HG03066 (cell line): Measurements from ENCODE around the gene ENOX1.

Source experiments
- ATAC-seq: cut with Tn5 transposase; IDR thresholded peaks from one replicate; pipeline ENCODE4 v1.9.1; 2021; ENCODE audit warnings: low read depth; ENCODE audit not compliant: unreplicated experiment

Gene ENOX1

DNA sequence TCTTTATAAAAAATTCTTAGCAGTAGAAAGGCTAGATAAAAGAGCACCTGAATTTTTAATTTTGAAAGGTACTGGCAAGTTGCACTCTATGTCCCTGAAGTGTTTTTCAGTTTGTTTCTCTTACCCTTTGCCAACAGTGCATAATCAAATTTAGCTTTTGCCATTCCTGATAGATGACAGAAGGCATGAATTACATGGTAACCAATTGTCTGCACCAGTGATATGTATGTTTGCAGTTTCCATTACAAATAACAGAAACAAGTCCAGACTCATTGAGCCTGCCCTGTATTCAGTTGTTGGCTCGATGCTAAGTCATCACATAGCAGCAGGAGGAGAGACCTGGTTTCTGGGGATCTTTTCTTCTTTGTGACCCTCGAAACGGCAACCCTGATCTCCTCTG is 453.6 kb downstream of the ENOX1 start:
- ATAC-seq, result no peak

DNA sequence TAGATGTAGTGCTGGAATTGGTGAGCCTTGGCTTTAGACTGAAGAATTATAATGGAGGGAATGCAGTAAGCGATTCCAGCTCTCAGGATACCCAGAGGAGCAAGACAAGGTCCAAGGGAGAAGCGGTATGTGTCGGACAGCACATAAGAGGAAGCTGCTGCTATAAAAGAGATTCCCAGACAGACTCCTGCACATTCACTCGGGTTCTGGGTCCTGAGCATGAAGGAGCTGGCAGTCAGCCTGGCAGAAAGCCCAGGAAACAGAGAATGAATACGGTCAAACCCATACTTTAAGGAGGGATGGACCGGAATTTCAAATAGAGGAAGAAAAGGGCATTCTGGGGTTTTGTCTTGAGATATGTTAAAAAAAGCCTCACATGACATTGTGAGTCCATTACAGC is 455.1 kb downstream of the ENOX1 start:
- no peak for ATAC-seq

DNA sequence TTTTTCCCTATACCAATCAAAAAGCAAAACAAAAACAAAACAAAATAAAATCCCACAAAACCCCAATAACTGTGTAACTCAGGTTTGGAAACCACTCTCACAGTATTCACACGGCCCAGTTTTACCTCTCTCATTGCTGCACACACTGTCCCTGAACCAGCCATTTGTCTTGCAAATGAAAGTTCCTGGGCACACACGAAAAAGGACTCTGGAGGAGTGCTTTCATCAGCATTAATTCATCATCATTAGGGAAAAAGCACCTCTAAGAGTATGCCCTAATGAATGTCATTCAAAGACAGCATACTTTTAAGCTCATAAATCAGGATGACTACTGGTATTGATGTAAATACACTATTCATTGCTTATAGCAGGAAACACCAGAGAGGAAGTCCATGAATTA is 457.1 kb downstream of the ENOX1 start:
- ATAC-seq, result no peak

- ATAC-seq, result no peak
Measured at GRCh38 chr13:43328907-43329306, 457.9 kb downstream of the ENOX1 start.

DNA sequence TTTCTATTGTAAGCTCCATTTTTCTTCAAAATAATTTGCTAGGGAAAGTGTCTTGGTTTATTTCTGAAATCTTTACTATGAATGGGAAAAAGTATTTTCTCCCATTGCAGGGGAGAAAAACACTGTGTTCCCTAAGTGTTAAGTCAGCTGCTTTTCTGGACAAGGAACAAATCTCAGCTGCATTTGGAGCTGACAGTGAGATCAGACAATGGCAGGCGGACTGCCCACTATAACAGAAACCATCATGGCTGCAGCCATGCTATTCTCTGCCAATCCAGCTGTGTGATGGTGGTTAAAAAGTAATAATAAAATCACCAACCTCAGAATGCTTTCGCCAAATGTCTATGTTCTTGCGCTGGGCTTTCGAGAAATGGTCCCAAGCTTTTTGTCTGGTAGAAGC is 460.7 kb downstream of the ENOX1 start:
- ATAC-seq, result no peak

DNA sequence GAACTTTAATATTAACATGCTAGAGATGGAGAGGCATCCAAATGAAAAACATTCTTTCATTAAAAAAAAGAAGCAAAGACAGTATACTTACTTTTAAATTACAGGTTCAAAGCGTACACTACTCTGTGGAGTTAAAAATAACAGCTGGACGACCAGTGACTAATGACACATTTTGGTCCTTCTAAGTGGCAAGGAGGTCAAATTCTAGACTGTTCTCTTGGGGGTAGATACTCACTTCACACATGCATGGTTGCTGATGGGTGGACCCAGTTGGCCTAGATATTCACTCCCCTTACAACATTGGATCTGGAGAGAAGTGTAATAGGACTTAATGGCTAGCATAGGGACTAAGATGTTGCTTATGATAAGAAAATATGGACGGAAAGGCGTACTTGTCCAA is 461.1 kb downstream of the ENOX1 start:
- ATAC-seq, result no peak

- no peak for ATAC-seq
Measured at GRCh38 chr13:43324129-43324528, 462.6 kb downstream of the ENOX1 start.

DNA sequence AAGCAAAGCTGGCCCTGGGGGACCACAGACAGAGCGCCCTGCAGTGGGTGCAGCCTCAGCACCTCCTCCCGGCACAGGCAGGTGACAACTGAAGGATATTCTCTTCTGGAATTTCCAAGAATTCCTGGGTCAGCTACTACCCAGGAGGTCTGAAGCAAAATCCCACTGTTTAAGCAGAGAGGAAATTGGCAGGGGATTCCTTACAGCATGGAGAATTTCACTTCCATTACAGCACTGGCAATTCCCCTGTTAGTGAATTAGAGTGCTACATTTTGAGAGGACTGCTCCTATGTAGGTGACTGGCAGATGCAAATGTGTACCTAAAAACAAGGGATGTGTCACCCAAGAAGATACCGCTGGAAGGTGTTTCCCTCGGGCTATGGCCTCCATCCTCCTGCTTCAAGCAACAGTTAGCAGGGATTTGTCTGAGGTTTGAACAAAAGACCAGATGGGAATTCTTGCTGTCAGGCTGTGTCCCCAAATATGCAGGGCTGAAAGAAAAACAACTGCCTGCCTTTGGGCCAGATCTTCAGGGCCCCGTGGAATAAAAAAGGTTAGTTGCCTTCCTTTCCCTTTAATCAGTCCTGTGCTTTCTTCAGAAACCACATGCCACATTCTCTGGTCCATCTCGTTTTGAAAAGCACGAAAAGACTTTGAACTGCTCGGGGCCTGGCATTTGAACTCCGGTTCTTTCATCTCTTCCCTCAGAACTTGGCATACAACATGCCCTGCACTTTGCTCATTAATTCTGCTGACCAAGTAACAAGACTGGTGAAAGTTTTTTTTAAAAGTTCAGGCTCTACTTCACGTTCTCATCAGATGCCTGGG is 466.9 kb downstream of the ENOX1 start:
- no peak for ATAC-seq

DNA sequence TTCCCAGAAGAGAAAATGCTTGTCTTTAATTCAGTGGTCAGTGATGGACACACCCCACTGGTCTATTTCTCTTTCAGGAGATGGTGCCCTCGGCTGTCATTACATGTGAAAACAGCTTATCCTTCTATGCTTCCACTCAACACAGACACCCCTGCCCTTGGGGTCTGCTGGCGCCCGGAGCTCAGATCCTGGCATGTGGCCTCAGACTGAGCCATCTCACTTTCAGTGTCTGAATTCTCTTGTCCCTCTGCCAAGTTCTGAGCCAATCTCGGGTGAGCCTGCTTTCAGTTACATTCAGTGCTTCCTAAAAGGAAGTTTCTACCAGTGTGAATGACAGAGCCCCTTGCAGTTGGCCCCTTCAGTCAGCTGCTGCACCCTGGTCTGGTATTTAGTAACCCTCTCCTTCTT is 469.8 kb downstream of the ENOX1 start:
- no peak for ATAC-seq

DNA sequence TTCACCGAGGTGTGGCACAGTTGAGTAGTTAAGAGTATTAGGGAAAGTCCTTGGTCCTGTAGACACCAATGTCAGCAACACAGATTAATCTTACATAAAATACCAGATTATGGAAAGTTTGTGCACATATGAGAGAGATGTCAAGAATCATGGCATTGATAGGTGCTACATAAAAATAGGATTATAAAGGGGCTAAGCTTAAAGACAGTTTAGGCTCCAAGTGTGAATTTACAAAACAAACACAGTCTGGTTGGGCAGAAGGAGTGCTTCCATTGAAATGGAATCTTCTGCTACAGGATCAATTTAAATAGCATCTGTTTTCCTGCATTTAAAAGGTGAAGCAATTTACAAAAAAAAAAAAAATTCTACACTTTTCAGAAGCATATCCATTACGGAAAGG is 470.5 kb downstream of the ENOX1 start:
- no peak for ATAC-seq

DNA sequence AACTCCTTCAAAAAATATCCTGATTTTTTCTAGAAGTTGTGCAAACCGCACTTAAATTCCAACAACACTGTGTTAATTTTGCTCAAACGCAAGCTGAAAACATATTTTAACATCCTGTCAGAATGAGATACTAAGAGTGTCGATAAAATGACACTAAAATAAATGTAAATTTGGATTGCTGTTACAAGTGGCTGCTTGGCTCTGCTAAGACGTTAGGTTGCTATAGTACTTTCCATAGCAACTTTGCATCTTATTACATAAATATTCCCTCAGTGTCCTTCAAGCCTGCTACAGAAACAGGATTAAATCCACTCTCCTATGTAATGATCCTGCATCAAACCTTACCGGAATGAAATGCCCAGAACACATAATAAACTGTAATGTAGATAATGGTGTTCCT is 471.2 kb downstream of the ENOX1 start:
- no peak for ATAC-seq

DNA sequence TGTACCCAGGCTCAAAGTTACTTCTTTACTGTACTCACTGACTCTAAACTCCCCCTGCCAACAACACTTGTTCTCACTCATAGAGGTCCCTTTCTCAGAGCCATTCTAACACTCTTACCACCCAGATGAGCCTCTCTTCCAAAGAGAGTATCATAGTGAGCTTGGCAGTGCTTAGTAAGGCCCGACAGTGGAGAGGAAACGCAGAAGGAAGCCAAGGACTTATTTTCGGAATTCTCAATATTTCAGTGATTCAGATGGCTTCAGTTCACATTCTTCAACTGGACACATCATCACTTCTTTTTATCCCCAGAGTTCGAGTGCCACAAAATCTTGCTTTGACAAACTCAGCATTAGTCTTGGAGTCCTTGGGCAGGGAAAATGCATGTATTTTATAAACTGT is 477.5 kb downstream of the ENOX1 start:
- ATAC-seq, result no peak

DNA sequence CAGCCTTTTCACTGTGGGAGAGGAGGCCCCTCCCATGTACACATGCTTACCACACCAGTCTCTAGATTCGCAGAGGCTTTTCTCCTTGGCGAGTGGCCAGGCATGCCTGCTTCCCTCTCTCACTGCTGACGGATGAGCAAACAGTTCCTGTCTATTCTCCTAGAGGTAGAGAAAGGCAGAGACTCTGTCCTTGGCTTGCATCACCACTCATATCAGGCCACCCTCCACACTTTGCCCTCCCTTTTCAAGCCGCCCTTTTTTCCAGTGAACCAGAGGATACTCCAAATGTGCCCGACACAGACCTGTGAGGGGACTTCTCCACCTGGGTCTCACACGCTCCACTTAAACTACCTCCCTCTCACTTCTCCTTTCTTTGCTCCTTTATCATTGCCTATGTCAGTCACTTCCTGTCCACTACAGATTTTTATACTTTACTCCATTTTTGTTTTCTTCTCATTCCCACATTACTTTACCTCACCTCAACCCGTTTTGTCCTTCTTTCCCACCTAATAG is 478.8 kb downstream of the ENOX1 start:
- peak; percentile 84 for ATAC-seq

- no peak for ATAC-seq
Measured at GRCh38 chr13:43307221-43307920, 479.4 kb downstream of the ENOX1 start.

- ATAC-seq, result no peak
Measured at GRCh38 chr13:43306372-43306771, 480.4 kb downstream of the ENOX1 start.

- no peak for ATAC-seq
Measured at GRCh38 chr13:43305416-43305815, 481.4 kb downstream of the ENOX1 start.

DNA sequence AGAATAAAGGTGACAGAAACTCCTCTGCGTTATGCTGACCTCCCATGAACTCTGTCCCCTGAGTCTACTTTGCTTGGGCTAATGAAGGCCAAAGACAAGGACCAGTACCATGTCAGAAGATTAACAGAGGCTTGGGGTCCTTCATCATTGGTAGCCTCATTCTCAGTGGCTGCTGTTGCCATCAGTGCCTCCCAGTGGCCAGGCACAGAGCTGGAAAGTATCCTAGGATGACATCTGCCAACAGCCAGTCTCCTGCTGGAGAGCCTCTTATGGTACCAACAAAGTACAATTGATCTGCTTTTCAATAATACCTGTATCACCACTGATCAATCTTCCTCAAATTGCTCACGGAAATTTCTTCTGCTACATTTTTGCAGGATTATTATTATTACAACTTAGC is 481.8 kb downstream of the ENOX1 start:
- no peak for ATAC-seq

GRCh38 chr13:43304449-43304848 is 482.3 kb downstream of the ENOX1 start:
- ATAC-seq, result no peak

GRCh38 chr13:43303033-43303729 is 483.6 kb downstream of the ENOX1 start:
- ATAC-seq, result no peak

DNA sequence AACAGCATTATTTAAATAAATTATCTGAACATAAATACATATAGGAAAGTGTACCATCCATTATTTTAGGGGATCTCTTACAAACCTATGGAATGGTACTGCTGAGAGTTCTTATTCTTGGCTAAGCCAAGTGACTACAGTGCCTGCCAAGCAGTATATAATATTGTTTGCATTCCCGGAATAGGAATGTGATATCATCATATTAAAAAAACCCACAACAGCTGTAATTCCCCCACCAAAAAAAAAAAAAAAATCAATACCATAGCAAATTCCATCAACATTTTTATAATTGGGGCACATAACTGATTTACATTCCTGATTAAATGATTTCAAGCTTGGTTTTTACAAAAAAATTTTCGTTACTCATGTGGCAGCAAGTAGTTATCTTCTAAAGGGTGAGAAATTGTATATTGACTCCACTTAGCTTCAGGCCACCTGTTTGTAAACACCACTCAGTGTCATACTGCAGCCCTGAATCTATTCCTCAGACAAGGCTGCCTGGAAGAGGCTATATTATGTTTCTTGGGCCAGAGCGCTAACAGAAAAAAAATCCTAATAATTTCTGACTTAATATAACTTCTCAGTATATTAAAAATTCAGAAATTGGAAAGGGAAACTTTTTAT is 485.3 kb downstream of the ENOX1 start:
- no peak for ATAC-seq

GRCh38 chr13:43300865-43301264 is 485.9 kb downstream of the ENOX1 start:
- ATAC-seq, result no peak
